ENCODE measurements around the gene EZH1. TPM values are rescaled to one million over a fixed set of nuclear protein-coding genes. Genes with fewer than 3 reads are reported as not detected.
A peak's percentile ranks its signal among the peaks of the same experiment; 100 is the strongest.

Gene EZH1
- total and polyA plus RNA-seq, 2 experiments from 2014 or later = 22.4 to 22.8 TPM

DNA sequence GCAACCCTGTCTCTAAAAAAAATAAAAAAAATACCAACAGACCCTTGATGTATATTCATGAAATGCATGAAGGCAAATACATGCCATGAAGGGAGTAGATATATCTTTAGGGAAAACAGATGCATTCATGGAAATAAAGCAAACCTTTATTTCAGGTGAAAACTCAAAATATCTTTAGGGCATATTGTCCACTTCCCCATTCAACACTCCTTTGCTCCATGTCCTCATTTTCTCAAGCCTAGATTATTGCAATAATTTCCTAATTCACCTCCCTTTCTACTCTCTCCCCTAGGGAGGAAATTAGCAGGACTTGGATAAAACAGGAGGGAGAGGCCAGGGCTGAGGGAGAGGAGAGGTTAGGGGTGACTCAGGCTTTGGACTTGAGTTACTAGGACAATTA is 22.7 kb upstream of the EZH1 start:
- H4K20me1 ChIP-seq (ENCODE audit: insufficient read depth) = no peaks in the 10 kb centered on the region
- H3K27ac ChIP-seq = no peak overlapping the region
- H3K4me3 ChIP-seq = no peak overlapping the region
- in situ Hi-C loops (cut with MboI) = no loop called here
- no peaks in the 10 kb centered on the region for H3K9me2 ChIP-seq (ENCODE audit: insufficient read depth)
- no peak overlapping the region for H3K9ac ChIP-seq
- H3K79me2 ChIP-seq (ENCODE audit: insufficient read depth) = no peaks in the 10 kb centered on the region
- DNase-seq = no peak
- H3K4me2 ChIP-seq (ENCODE audit: unreplicated experiment) = no peak overlapping the region
- TF ChIP-seq EZH2 (IDR thresholded peaks at IDR 0.05; ENCODE audit: insufficient read depth, poor library complexity, severe bottlenecking) (no peak), EZH2phosphoT487 (IDR thresholded peaks at IDR 0.05; ENCODE audit: insufficient read depth, low read depth) (no peak)
- no peaks in the 10 kb centered on the region for H3K9me3 ChIP-seq (ENCODE audit: low read depth)
- H2AFZ ChIP-seq = no peak overlapping the region
- H3F3A ChIP-seq (ENCODE audit: insufficient read depth) = no peaks in the 10 kb centered on the region
- H3K4me1 ChIP-seq (ENCODE audit: insufficient read depth) = no peaks in the 10 kb centered on the region
- H3K36me3 ChIP-seq (ENCODE audit: low read depth) = no peaks in the 10 kb centered on the region
- H3K27me3 ChIP-seq (replicated peaks; ENCODE audit: insufficient read depth) = no peaks in the 10 kb centered on the region

DNA sequence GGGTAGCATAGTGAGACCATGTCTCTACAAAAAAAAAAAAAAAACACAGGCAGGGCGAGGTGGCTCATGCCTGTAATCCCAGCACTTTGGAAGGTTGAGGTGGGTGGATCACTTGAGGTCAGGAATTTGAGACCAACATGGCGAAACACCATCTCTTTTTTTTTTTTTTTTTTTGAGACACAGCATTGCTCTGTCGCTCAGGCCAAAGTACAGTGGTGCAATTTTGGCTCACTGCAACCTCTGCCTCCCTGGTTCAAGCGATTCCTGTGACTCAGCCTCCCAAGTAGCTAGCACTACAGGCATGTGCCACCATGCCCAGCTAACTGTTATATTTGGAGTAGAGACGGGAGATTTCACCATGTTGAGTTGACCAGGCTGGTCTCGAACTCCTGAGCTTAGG is 21.3 kb upstream of the EZH1 start:
- Histone ChIP-seq H3K4me2 (ENCODE audit: unreplicated experiment) (no peak overlapping the region), H3K4me1 (ENCODE audit: insufficient read depth) (no peaks in the 10 kb centered on the region), H3K9ac (no peak overlapping the region), H4K20me1 (ENCODE audit: insufficient read depth) (no peaks in the 10 kb centered on the region), H3K9me2 (ENCODE audit: insufficient read depth) (no peaks in the 10 kb centered on the region), H2AFZ (no peak overlapping the region), H3F3A (ENCODE audit: insufficient read depth) (no peaks in the 10 kb centered on the region), H3K36me3 (ENCODE audit: low read depth) (no peaks in the 10 kb centered on the region), H3K27me3 (replicated peaks; ENCODE audit: insufficient read depth) (peaks cover 7% of the 10 kb centered on the region; the same call in 1 of the 2 replicates), H3K9me3 (ENCODE audit: low read depth) (no peaks in the 10 kb centered on the region), H3K27ac (no peak overlapping the region), H3K4me3 (no peak overlapping the region), H3K79me2 (ENCODE audit: insufficient read depth) (no peaks in the 10 kb centered on the region)
- in situ Hi-C loops (cut with MboI) = no loop called here
- TF ChIP-seq EZH2phosphoT487 (IDR thresholded peaks at IDR 0.05; ENCODE audit: insufficient read depth, low read depth) (no peak), EZH2 (IDR thresholded peaks at IDR 0.05; ENCODE audit: insufficient read depth, poor library complexity, severe bottlenecking) (no peak)
- WGBS, 2 experiments (ENCODE audit: low coverage in 1 of 2, low lambda C conversion rate in 2 of 2, missing lambda C conversion rate in 2 of 2) = 73 to 75% methylated on average over 6 of the region's 6 CpGs
- DNase-seq = no peak

DNA sequence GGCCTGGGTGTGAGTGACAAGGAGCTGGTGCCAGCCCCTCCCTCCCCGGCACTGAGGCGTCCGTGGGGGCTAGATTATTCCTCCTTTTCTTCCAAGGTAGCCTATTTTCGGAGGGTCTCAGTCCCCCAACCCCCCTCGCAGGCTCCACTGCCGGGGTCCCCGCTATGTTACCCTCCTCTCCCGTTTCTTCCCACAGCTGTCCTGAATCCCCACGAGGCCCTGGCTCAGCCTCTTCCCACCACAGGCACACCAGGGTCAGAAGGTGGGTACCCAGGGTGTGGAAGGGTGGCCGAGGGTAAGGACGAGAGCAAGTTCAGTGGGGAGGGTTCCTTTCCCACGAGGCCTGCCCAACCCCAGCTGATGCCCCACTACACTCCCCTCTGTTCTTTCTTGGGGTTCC is 16.8 kb upstream of the EZH1 start:
- no peak for DNase-seq
- no peak overlapping the region for H3K27ac ChIP-seq
- H4K20me1 ChIP-seq (ENCODE audit: insufficient read depth) = no peaks in the 10 kb centered on the region
- no peaks in the 10 kb centered on the region for H3K4me1 ChIP-seq (ENCODE audit: insufficient read depth)
- H3K27me3 ChIP-seq (replicated peaks; ENCODE audit: insufficient read depth) = peaks cover 30% of the 10 kb centered on the region
- no peaks in the 10 kb centered on the region for H3F3A ChIP-seq (ENCODE audit: insufficient read depth)
- H3K79me2 ChIP-seq (ENCODE audit: insufficient read depth) = no peaks in the 10 kb centered on the region
- H3K9me2 ChIP-seq (ENCODE audit: insufficient read depth) = no peaks in the 10 kb centered on the region
- H3K36me3 ChIP-seq (ENCODE audit: low read depth) = no peaks in the 10 kb centered on the region
- in situ Hi-C loops (cut with MboI) = no loop called here
- H3K9ac ChIP-seq = no peak overlapping the region
- H3K9me3 ChIP-seq (ENCODE audit: low read depth) = no peaks in the 10 kb centered on the region
- H3K4me3 ChIP-seq = peak overlapping the region; percentile 65; the same call in 1 of the 2 replicates
- WGBS, 2 experiments (ENCODE audit: low coverage in 1 of 2, low lambda C conversion rate in 2 of 2, missing lambda C conversion rate in 2 of 2) = 20 to 27% methylated on average over 10 to 12 of the region's 12 CpGs
- H2AFZ ChIP-seq = peak overlapping the region; percentile 80
- peak overlapping the region; percentile 49 for H3K4me2 ChIP-seq (ENCODE audit: unreplicated experiment)
- TF ChIP-seq EZH2 (IDR thresholded peaks at IDR 0.05; ENCODE audit: insufficient read depth, poor library complexity, severe bottlenecking) (no peak), EZH2phosphoT487 (IDR thresholded peaks at IDR 0.05; ENCODE audit: insufficient read depth, low read depth) (no peak)

DNA sequence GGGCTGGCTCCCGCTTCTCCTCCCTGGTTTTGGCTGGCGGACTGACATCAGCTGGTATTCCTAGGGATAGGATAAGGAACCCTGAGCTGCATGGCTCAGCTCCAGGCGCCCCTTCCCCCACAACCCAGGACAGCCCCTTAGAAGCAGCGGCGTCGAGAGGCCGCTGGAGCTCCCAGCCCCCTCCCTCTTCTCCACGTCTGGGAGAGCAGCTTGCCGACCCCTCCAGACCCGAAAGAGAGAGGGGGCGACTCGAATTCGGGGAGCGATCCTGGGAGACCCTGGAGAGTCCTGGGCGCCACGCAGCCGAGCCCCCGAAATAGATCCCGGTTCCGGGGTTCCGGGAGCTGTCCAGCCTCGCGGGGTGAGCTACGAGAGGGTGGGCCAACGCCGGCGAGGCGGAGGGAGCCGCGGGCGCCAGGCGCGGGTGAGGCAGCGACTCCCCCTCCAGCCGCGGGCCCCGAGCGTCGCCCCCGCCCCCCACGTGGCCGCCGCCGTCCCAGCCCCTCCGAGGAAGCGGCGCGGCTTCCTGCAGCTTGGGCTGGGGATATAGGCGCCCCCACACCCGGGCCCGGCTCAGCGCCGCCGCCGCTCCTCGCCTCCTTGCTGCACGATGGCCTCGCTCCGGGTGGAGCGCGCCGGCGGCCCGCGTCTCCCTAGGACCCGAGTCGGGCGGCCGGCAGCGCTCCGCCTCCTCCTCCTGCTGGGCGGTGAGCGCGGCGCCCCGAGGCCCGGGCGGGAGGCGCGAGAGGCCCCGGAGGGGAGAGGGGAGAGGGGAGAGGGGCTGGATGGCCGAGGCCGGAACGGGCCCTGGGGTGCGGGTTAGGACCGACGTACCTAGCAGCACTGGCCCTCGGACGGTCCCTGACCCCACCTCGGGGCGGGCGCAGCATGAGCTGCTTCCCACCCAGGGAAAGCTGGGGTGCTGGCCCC is 16.1 kb upstream of the EZH1 start, which contains the start of gene RAMP2:
Gene RAMP2 (plus strand): TSS at position 576 of the 930 bp plus-strand sequence. CDS start 35 bp downstream, at position 611.
- no peaks in the 10 kb centered on the region for H4K20me1 ChIP-seq (ENCODE audit: insufficient read depth)
- WGBS, 2 experiments (ENCODE audit: low coverage in 1 of 2, low lambda C conversion rate in 2 of 2, missing lambda C conversion rate in 2 of 2) = 6 to 13% methylated on average over 29 to 51 of the region's 92 CpGs
- no peaks in the 10 kb centered on the region for H3K79me2 ChIP-seq (ENCODE audit: insufficient read depth)
- H3K27me3 ChIP-seq (replicated peaks; ENCODE audit: insufficient read depth) = peaks cover 30% of the 10 kb centered on the region
- peak within 1 kb of the TSS; percentile 80 for H2AFZ ChIP-seq
- no peaks in the 10 kb centered on the region for H3K9me3 ChIP-seq (ENCODE audit: low read depth)
- peak within 1 kb of the TSS; percentile 65 for H3K4me3 ChIP-seq
- no peak within 1 kb of the TSS; the same call in 1 of the 2 replicates for H3K9ac ChIP-seq
- no peak within 1 kb of the TSS for H3K27ac ChIP-seq
- no peaks in the 10 kb centered on the region for H3K36me3 ChIP-seq (ENCODE audit: low read depth)
- no peak for TF ChIP-seq EZH2phosphoT487 (IDR thresholded peaks at IDR 0.05; ENCODE audit: insufficient read depth, low read depth)
- TF ChIP-seq EZH2 (IDR thresholded peaks at IDR 0.05; ENCODE audit: insufficient read depth, poor library complexity, severe bottlenecking) = no peak
- DNase-seq = peak; percentile 60
- H3K9me2 ChIP-seq (ENCODE audit: insufficient read depth) = no peaks in the 10 kb centered on the region
- no peaks in the 10 kb centered on the region for H3K4me1 ChIP-seq (ENCODE audit: insufficient read depth)
- peak within 1 kb of the TSS; percentile 49 for H3K4me2 ChIP-seq (ENCODE audit: unreplicated experiment)
- in situ Hi-C loops (cut with MboI) = no loop called here
- no peaks in the 10 kb centered on the region for H3F3A ChIP-seq (ENCODE audit: insufficient read depth)

Measured in GM23248 (cell line).